ENCODE results near the gene GRK5. TPM values are rescaled to one million over a fixed set of nuclear protein-coding genes. Genes with fewer than 3 reads are reported as not detected.

The GRK5 gene
- total RNA-seq, 1 experiment from 2014 or later: 4.5 TPM

DNA sequence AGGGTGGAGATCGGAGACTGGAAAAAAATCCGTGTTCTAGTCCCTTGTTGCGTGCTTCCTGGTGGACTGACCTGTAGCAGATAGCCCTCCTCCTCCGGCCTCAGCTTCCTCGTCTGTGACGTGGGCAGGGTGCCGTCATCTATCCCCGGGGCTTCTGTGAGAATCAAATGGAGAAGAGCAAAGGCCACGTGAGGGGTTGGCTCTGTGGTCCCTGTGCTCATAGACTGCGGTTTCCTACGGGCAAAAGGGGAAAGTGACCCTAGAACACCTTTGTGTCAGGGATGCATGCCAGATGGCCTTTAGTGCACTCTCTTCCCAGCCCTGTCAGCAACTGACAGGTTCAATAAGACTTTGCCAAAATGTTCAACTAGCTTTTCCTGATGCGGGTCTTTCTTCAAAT lies 33.7 kb downstream of the GRK5 start:
- ChIA-PET POLR2A (ENCODE audit: unreplicated experiment) (no interaction called here), CTCF (no interaction called here)
- no TSS peak for BruUV-seq (replicated peaks)
- no peak for ATAC-seq
- no peak overlapping the region for H3K4me2 ChIP-seq (ENCODE audit: low read length)
- no peaks in the 10 kb centered on the region for H3K27me3 ChIP-seq (ENCODE audit: low read length)
- no peak overlapping the region for H3K9ac ChIP-seq (ENCODE audit: low read length)
- no peaks in the 10 kb centered on the region for H3K36me3 ChIP-seq (ENCODE audit: low read depth, low read length)
- no peaks in the 10 kb centered on the region for H3K9me2 ChIP-seq (replicated peaks; ENCODE audit: low read length)
- intact Hi-C loops (cut with micrococcal nuclease): no loop called here
- H3K4me1 ChIP-seq (ENCODE audit: insufficient read depth, low read length): no peaks in the 10 kb centered on the region
- no peaks in the 10 kb centered on the region for H4K20me1 ChIP-seq (ENCODE audit: low read length)
- no peak overlapping the region for H3K27ac ChIP-seq (ENCODE audit: low read length)
- H3K9me3 ChIP-seq (ENCODE audit: low read length): no peaks in the 10 kb centered on the region
- DNase-seq: no peak
- TF ChIP-seq, protein P1, sequence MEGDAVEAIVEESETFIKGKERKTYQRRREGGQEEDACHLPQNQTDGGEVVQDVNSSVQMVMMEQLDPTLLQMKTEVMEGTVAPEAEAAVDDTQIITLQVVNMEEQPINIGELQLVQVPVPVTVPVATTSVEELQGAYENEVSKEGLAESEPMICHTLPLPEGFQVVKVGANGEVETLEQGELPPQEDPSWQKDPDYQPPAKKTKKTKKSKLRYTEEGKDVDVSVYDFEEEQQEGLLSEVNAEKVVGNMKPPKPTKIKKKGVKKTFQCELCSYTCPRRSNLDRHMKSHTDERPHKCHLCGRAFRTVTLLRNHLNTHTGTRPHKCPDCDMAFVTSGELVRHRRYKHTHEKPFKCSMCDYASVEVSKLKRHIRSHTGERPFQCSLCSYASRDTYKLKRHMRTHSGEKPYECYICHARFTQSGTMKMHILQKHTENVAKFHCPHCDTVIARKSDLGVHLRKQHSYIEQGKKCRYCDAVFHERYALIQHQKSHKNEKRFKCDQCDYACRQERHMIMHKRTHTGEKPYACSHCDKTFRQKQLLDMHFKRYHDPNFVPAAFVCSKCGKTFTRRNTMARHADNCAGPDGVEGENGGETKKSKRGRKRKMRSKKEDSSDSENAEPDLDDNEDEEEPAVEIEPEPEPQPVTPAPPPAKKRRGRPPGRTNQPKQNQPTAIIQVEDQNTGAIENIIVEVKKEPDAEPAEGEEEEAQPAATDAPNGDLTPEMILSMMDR (conservative IDR thresholded peaks at IDR 0.05; ENCODE audit: low read depth, low read length): no peak
- TF ChIP-seq EZH2phosphoT487 (IDR thresholded peaks at IDR 0.05; ENCODE audit: borderline replicate concordance, low read length) (no peak), EZH2 (IDR thresholded peaks at IDR 0.05; ENCODE audit: low read length, unreplicated experiment) (no peak)
- no peaks in the 10 kb centered on the region for H3K79me2 ChIP-seq (ENCODE audit: low read length)
- no peaks in the 10 kb centered on the region for H3F3A ChIP-seq (ENCODE audit: low read length, unreplicated experiment)
- no peak overlapping the region for H2AFZ ChIP-seq (ENCODE audit: low read length)
- H3K4me3 ChIP-seq (ENCODE audit: low read length): no peak overlapping the region

DNA sequence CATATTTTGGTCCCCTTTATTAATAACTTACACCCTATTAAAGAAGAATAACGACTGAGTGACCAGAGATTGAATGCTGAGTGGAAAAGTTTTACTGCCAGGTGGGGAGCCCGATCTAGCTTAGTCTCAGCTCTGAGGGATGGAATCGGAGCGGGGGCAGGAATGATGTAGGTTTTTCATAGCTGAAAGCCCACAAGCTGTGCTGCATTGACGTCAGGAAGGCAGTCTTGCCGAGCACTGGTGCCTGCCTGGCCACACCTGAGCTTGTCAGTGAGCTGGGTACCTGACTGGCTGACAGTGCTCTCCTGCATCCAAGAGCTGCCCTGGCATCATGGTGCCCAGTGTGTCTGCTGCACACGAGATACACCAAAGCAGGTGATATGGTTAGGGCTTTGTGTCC lies 34.8 kb downstream of the GRK5 start:
- no peaks in the 10 kb centered on the region for H4K20me1 ChIP-seq (ENCODE audit: low read length)
- no peaks in the 10 kb centered on the region for H3K9me2 ChIP-seq (replicated peaks; ENCODE audit: low read length)
- H3K9ac ChIP-seq (ENCODE audit: low read length): no peak overlapping the region
- H2AFZ ChIP-seq (ENCODE audit: low read length): no peak overlapping the region
- intact Hi-C loops (cut with micrococcal nuclease): no loop called here
- DNase-seq: no peak
- ATAC-seq: no peak
- BruUV-seq (replicated peaks): no TSS peak
- no peak overlapping the region for H3K4me2 ChIP-seq (ENCODE audit: low read length)
- CTCF ChIA-PET: no interaction called here
- no peaks in the 10 kb centered on the region for H3K79me2 ChIP-seq (ENCODE audit: low read length)
- H3K36me3 ChIP-seq (ENCODE audit: low read depth, low read length): no peaks in the 10 kb centered on the region
- no peaks in the 10 kb centered on the region for H3K9me3 ChIP-seq (ENCODE audit: low read length)
- no peaks in the 10 kb centered on the region for H3F3A ChIP-seq (ENCODE audit: low read length, unreplicated experiment)
- POLR2A ChIA-PET (ENCODE audit: unreplicated experiment): no interaction called here
- TF ChIP-seq EZH2phosphoT487 (IDR thresholded peaks at IDR 0.05; ENCODE audit: borderline replicate concordance, low read length) (no peak), EZH2 (IDR thresholded peaks at IDR 0.05; ENCODE audit: low read length, unreplicated experiment) (no peak)
- TF ChIP-seq, protein P1 (conservative IDR thresholded peaks at IDR 0.05; ENCODE audit: low read depth, low read length): no peak
- peaks cover 6% of the 10 kb centered on the region; the same call in 1 of the 2 replicates for H3K4me1 ChIP-seq (ENCODE audit: insufficient read depth, low read length)
- H3K4me3 ChIP-seq (ENCODE audit: low read length): no peak overlapping the region
- no peak overlapping the region for H3K27ac ChIP-seq (ENCODE audit: low read length)
- no peaks in the 10 kb centered on the region for H3K27me3 ChIP-seq (ENCODE audit: low read length)

DNA sequence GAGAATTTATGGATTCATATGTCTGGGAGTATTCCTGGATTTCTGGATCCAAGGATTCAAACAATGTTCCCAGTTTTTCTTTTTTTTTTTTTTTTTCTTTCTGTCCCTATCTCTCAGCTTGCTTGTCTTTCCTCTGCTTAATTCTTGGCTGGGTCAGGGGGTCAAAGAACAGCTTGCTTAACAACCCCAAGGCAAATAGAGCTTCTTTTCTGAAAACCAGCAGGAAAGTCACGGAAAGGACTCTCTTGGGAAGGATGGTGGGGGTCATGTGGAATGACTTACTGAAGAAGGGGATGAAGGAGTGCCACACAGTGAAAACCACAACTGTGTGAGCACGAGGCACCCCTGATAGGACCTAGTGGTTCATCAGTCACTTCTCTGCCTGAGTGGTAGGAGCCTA lies 36.1 kb downstream of the GRK5 start:
- Histone ChIP-seq H3K4me1 (ENCODE audit: insufficient read depth, low read length) (peaks cover 10% of the 10 kb centered on the region; the same call in 1 of the 2 replicates), H3K9ac (ENCODE audit: low read length) (no peak overlapping the region), H3K27me3 (ENCODE audit: low read length) (no peaks in the 10 kb centered on the region), H3K4me3 (ENCODE audit: low read length) (no peak overlapping the region), H3F3A (ENCODE audit: low read length, unreplicated experiment) (no peaks in the 10 kb centered on the region), H3K4me2 (ENCODE audit: low read length) (no peak overlapping the region), H3K79me2 (ENCODE audit: low read length) (no peaks in the 10 kb centered on the region), H2AFZ (ENCODE audit: low read length) (no peak overlapping the region), H4K20me1 (ENCODE audit: low read length) (no peaks in the 10 kb centered on the region), H3K9me3 (ENCODE audit: low read length) (no peaks in the 10 kb centered on the region), H3K9me2 (replicated peaks; ENCODE audit: low read length) (no peaks in the 10 kb centered on the region), H3K36me3 (ENCODE audit: low read depth, low read length) (no peaks in the 10 kb centered on the region), H3K27ac (ENCODE audit: low read length) (no peak overlapping the region)
- intact Hi-C loops (cut with micrococcal nuclease): no loop called here
- no TSS peak for BruUV-seq (replicated peaks)
- ChIA-PET CTCF (no interaction called here), POLR2A (ENCODE audit: unreplicated experiment) (no interaction called here)
- TF ChIP-seq, protein P1 (conservative IDR thresholded peaks at IDR 0.05; ENCODE audit: low read depth, low read length): no peak
- TF ChIP-seq EZH2 (IDR thresholded peaks at IDR 0.05; ENCODE audit: low read length, unreplicated experiment) (no peak), EZH2phosphoT487 (IDR thresholded peaks at IDR 0.05; ENCODE audit: borderline replicate concordance, low read length) (no peak)
- ATAC-seq: no peak
- no peak for DNase-seq
